Mucosa of descending colon (tissue), 3 donors: Measurements from ENCODE around the gene GGTA1. TPM values are rescaled to one million over a fixed set of nuclear protein-coding genes. Genes with fewer than 3 reads are reported as not detected.

Source experiments
- ATAC-seq: fragments of 200-7000 bp; cut with Tn5 transposase; one replicate; pipeline ENCODE4 v1.9.1; 2020; ENCODE audit warnings: mild to moderate bottlenecking, moderate library complexity
- DNase-seq, 3 donors: peaks; one replicate each; pipeline ENCODE4 v3.0.0-alpha.2; 2020
- H3K36me3 ChIP-seq: fragments of 200-600 bp; one replicate; pipeline ENCODE4 v1.8.0; 2021; ENCODE audit warnings: low read depth, mild to moderate bottlenecking
- H3K4me1 ChIP-seq: fragments of 200-600 bp; one replicate; pipeline ENCODE4 v1.8.0; 2021; ENCODE audit warnings: low read depth, mild to moderate bottlenecking
- H3K4me3 ChIP-seq: fragments of 200-600 bp; one replicate; pipeline ENCODE4 v1.8.0; 2021; ENCODE audit warnings: mild to moderate bottlenecking
- H3K9me3 ChIP-seq: fragments of 200-600 bp; one replicate; pipeline ENCODE4 v1.8.0; 2021; ENCODE audit warnings: mild to moderate bottlenecking
- intact Hi-C, 2 donors: fragments of 100-400 bp; cut with DNase I in 1 of 2; cut with micrococcal nuclease in 1 of 2; formaldehyde crosslinking; loops; one replicate each; pipeline versions ENCODE4 v1.11.0 to v1.11.1; 2022; cut with DNase I, micrococcal nuclease
- total RNA-seq, 3 donors: library from RNA; stranded (reverse); fragmentation: NEBNext Ultra II Directional in 2 of 3; extraction: Animal tissue kit (Norgen Biotek cat#: 25700) in 2 of 3; gene quantifications; one replicate each; pipeline versions ENCODE4 v1.2.1 to v1.2.4, GENCODE V29; 2021 to 2023
- TF ChIP-seq, protein P1 (sequence below): fragments of 200-600 bp; IDR thresholded peaks from one replicate; pipeline ENCODE4 v1.8.0; 2022; ENCODE audit warnings: antibody characterized with exemption, mild to moderate bottlenecking
- donor health status: DM: no; HTN: no; CAD: no; lungs with moderate emphysema.
- donor health status: DM: no; HTN: no; CAD: no.
- donor health status: DM: no; HTN: yes; CAD: no.

The GGTA1 gene
- total RNA-seq, 3 donors from 2014 or later, result 1.7 to 6.5 (median 3.2) TPM

DNA sequence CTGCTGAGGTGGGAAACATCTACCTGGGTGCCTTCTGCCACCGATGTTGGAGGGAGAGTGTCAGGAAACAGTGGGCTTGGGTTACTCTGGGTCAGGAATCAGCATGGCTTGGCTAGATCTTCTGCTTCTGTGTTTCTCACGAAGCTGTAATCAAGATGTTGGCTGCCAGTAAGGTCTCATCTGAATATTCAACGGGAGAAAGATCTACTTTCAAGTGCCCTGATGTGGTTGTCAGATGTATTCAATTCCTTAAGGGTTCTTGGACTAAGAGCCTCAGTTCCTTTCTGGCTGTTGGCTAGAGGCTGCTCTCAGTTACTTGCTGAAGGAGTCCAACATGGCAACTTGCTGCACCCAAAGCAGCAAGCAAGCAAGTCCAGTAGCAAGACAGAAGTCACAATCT is 87.7 kb downstream of the GGTA1 start:
- Histone ChIP-seq H3K36me3 (no peaks in the 10 kb centered on the region), H3K4me3 (no peak overlapping the region), H3K4me1 (no peaks in the 10 kb centered on the region), H3K9me3 (no peaks in the 10 kb centered on the region)
- TF ChIP-seq, protein P1, sequence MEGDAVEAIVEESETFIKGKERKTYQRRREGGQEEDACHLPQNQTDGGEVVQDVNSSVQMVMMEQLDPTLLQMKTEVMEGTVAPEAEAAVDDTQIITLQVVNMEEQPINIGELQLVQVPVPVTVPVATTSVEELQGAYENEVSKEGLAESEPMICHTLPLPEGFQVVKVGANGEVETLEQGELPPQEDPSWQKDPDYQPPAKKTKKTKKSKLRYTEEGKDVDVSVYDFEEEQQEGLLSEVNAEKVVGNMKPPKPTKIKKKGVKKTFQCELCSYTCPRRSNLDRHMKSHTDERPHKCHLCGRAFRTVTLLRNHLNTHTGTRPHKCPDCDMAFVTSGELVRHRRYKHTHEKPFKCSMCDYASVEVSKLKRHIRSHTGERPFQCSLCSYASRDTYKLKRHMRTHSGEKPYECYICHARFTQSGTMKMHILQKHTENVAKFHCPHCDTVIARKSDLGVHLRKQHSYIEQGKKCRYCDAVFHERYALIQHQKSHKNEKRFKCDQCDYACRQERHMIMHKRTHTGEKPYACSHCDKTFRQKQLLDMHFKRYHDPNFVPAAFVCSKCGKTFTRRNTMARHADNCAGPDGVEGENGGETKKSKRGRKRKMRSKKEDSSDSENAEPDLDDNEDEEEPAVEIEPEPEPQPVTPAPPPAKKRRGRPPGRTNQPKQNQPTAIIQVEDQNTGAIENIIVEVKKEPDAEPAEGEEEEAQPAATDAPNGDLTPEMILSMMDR, result no peak
- intact Hi-C loops, result no loop called here
- DNase-seq (no peak), ATAC-seq (no peak)

DNA sequence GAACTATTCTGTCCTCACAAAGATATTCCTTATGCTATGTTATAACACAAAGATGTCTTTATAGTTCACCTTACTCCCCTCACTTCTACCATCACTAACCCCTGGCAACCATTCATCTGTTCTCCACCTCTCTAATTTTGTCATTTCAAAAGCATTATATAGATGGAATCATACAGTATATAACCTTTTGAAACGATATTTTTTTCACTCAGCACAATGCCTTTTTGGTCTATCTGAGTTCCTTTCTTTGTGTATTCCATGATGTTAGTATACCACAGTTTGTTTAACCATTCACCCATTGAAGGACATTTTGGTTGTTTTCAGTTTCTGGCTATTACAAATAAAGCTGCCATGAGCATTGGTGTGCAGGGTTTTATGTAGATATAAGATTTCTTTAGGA is 93.7 kb downstream of the GGTA1 start:
- intact Hi-C loops, result no loop called here
- Histone ChIP-seq H3K36me3 (no peaks in the 10 kb centered on the region), H3K4me3 (no peak overlapping the region), H3K9me3 (no peaks in the 10 kb centered on the region), H3K4me1 (no peaks in the 10 kb centered on the region)
- DNase-seq, result no peak
- no peak for ATAC-seq
- TF ChIP-seq, protein P1, result no peak

Other genes starting within 250 kb of the GGTA1 start
- 100 to 1,000 TPM; 443 to 952 (median 937) TPM for gene GSN, start 231.7 kb downstream of the GGTA1 start, total RNA-seq
- 100 to 1,000 TPM in 2 of 3 donors, 10 to 100 TPM in 1; 79.7 to 335 (median 199) TPM for gene STOM, start 129.6 kb downstream of the GGTA1 start, total RNA-seq
- gene DAB2IP, start 151.8 kb upstream of the GGTA1 start, total RNA-seq, result 100 to 1,000 TPM; 109 to 157 (median 111) TPM